GM18526 (cell line): ENCODE measurements around the gene COL4A2.

Source experiments
- POLR2A ChIP-seq: IDR thresholded peaks from 3 replicates; pipeline ENCODE4 v1.6.1; 2011; ENCODE audit not compliant: insufficient read length; ENCODE audit errors: extremely low read depth

COL4A2 gene

GRCh38 chr13:110331362-110331761, 24.3 kb downstream of the COL4A2 start:
- no peak for TF ChIP-seq POLR2A

DNA sequence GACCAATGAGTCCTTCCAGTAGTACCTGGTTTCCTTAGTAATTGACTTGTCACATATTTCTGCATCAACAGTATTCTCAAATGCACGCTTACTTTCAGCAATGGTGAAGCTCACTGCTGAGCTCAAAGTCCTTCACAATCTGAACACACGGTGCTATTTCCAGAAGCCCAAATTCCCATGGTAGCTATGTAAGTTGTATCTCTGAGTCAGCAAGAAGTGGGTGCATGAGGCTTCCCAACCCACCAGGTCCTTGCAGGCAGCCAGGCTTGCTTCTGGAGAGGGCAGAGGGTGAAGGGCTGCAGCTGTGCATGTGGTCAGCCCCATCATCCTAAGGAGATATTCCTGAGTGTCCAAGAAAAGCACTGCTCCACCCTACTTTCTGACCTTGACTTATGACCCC, 25.7 kb downstream of the COL4A2 start:
- TF ChIP-seq POLR2A: no peak

DNA sequence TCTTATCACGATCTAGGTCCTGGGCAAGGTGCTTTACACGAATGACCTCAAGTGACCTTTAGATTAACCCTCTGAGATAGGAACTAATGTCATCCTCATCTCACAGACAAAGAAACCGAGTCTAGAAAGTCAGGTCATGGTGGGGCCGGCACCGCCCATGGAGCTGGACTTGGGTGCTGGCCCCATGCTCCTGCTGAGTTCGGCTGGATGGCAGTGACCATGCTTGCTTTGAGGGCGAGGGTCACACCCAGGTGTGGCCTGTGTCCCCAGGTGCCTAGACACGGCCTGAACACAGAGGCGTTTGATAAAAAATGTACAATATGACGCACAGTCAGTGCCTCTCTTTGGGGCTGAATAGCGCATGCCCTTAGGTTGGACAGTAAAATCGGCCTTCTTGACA, 26.8 kb downstream of the COL4A2 start:
- TF ChIP-seq POLR2A: no peak

DNA sequence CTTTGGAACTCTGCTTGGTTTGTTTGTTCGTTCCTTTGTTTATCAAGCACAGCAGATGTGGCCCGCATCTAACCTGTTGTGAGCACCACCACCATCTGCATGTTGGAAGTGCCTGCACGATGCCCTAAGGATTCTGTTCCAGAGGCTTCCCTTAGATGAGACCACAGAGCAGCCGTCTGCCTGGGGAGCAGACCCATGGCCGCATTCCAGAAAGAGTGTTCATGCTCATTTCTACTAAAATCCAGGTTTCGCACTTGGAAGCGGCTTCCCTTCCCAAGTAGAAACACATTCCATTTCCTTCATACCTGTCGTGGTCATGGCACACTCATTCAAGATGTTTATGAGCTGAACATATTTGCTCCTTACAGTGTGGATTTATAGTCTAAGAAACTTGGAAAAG, 27.2 kb downstream of the COL4A2 start:
- no peak for TF ChIP-seq POLR2A

DNA sequence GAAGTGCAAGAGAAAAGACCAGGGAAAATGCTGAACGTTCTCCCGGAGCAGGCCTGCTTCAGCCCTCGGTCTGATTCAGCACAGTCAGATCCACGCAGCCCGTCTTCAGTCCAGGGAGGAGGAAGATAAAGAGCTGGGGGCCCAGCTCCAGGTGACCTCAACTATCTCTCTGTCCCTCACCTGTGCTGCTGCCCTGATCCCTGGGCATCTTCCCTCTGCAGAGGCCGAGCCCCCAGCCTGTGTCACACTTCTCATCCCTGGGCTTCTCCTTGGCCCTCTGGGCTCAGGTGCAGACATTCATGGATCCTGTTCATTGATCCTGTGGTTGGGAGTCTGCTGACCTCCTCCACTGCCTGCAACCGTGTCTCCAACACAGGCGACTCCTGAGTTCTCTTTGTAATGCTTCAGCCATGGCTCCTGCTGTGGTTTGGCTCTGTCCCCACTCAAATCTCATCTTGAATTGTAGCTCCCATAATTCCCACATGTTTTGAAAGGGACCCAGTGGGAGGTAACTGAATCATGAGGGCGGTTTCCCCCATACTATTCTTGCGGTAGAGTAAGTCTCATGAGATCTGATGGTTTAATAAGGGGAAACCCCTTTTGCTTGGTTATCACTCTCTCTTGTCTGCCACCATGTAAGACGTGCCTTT, 27.9 kb downstream of the COL4A2 start:
- no peak for TF ChIP-seq POLR2A

DNA sequence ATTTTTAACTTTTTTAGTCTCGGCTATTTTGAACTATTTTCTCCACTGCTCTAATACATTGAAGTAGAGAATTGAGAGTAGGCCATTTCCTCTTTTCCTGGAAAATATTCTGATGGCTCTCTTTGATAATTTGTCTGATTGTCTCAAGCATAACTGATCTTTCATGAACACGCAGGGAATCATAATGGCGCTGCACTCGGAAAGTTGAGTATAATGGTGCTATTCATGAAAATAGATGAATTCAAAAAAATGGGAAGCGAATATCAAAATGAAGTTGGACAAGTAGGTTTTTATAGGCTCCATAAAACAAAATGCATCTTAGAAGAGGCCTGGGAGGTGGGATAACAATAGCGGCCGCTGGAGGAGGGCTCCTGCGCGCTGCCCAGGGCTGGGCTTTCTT, 29.0 kb downstream of the COL4A2 start:
- TF ChIP-seq POLR2A: no peak

DNA sequence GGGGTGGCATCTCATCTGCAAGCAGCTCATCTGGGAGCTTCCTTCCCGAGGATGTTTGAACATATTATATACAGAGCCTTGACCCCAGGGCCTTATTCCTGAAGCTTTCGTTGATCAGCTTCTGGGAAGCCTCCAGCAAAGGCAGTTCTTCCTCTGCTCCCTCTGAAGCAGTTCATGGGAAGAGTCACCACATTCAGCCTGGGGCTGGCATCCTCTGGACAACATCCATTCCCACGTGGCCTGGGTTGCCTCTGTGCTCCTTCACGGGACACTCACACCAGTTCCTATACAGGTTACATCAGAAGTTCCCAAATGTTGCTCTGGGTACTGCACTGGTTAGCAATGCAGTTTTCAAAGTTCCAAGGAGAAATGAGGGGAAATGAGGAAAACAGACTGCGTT, 29.6 kb downstream of the COL4A2 start:
- no peak for TF ChIP-seq POLR2A

GRCh38 chr13:110337247-110337646, 30.2 kb downstream of the COL4A2 start:
- no peak for TF ChIP-seq POLR2A

- no peak for TF ChIP-seq POLR2A
Measured at GRCh38 chr13:110338441-110339101, 31.5 kb downstream of the COL4A2 start.

- TF ChIP-seq POLR2A: no peak
Measured at GRCh38 chr13:110339263-110339662, 32.2 kb downstream of the COL4A2 start.

DNA sequence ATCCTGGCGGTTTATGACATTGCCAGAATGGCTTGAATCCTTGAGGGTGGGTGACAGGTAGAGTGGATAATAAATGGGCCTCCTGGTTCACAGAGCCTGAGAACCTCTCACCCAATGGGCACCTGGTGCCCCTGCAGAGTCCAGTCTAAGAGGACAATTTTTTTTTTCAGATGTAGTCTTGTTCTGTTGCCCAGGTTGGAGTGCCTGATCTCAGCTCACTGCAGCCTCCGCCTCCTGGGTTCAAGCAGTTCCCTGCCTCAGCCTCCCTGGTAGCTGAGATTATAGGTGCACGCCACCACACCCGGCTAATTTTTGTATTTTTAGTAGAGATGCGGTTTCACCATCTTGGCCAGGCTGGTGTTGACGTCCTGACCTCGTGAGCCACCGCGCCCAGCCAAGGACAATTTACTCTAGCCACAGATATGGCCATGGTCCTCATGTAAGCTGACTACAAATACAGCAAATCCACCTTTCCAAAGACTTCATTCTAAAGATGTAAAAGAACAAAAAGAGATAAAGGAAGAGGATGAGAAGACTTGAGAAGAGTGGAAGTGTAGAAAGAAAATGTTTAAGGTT, 33.0 kb downstream of the COL4A2 start:
- no peak for TF ChIP-seq POLR2A

GRCh38 chr13:110340812-110341444, 33.8 kb downstream of the COL4A2 start:
- TF ChIP-seq POLR2A: no peak

GRCh38 chr13:110341445-110342244, 34.6 kb downstream of the COL4A2 start:
- TF ChIP-seq POLR2A: no peak

DNA sequence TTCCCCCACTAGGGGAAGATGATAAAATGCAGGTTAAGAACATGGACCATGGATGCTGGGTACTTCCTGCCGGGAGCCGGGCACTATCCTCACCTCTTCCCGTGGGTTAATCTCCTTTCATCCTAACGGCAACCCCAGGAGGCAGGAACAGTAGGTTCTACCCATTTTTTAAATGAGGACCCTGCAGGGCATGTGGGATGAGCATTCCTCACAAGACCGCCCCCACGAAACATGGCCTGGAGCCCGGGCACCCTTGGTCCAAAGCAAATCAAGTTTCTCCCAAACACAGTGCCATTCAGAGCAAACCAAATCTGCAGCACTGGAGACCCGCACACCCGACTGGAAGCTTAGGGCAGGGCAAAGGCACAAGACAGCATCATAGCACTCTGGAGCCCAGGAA, 35.4 kb downstream of the COL4A2 start:
- TF ChIP-seq POLR2A: no peak

DNA sequence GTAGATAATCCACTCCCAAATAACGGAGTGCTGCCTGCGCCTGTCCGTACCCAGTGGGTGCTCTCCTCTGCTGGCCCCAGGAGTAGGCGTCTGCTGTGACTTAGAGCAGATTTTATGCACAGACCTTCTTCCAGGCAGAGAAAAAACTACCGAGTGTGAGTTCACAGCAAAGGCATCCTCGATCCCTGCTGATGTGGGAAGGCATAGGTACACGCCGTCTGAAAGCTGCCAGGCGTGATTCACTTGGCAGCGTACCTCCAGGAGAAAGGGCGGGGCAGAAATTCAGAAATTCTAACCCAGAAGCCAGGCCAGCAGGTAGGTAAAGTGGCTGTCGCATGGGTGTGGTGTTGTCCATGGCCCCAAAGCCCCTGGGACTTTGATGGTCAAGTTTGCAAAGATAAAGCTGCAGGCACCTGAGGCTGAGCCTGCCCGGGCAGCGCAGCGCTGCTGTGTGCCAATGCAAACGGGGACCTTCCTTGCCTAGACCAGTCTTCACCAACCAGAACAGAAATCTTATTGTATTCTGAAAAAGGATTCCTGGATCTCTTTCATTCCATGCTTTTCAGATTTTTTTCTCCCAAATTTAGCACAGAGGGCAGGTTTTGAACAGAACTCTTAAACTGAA, 36.3 kb downstream of the COL4A2 start:
- TF ChIP-seq POLR2A: no peak

DNA sequence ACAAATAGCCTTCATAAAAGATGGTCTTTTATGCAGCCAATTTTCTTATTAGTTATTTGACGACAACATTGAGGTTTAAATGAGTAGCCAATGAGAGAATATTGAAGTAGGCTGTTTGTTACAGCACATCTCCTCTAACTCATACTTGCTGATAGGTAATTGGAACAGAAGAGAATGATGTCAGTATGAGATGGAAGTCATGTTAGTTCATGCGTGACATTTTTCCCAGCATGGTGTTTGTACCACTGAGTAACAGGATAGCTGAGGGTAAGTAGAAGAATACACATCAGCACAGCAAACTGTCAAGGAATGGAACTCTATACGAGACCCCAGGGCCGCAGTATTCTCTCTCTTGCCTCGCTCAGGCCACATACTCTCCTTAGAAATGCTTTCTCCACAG, 37.2 kb downstream of the COL4A2 start:
- no peak for TF ChIP-seq POLR2A

GRCh38 chr13:110345266-110345665, 38.2 kb downstream of the COL4A2 start:
- TF ChIP-seq POLR2A: no peak
